Right cardiac atrium (tissue), 5 donors: ENCODE data around the gene IGF1R. TPM values are rescaled to one million over a fixed set of nuclear protein-coding genes. Genes with fewer than 3 reads are reported as not detected.

Experiments used
- ATAC-seq, 2 donors: fragments of 200-7000 bp; cut with Tn5 transposase; one replicate each; pipeline versions ENCODE4 v1.8.0 to v1.9.1; 2020; ENCODE audit warnings: moderate library complexity in 2 of 2, mild to moderate bottlenecking in 1 of 2
- DNase-seq, 3 donors: peaks; one replicate each; pipeline ENCODE4 v3.0.0-alpha.2; 2020
- H3K27ac ChIP-seq: one replicate; pipeline ENCODE4 v1.5.1; 2013; ENCODE audit warnings: mild to moderate bottlenecking, low read length, control low read depth, moderate library complexity
- H3K27me3 ChIP-seq: one replicate; pipeline ENCODE4 v1.6.1; 2013; ENCODE audit not compliant: control insufficient read depth, insufficient read depth
- H3K4me1 ChIP-seq: one replicate; pipeline ENCODE4 v1.6.1; 2013; ENCODE audit warnings: low read length; ENCODE audit not compliant: control insufficient read depth, insufficient read depth
- H3K4me3 ChIP-seq: one replicate; pipeline ENCODE4 v1.5.1; 2013; ENCODE audit warnings: low read length, control low read depth
- H3K9me3 ChIP-seq: one replicate; pipeline ENCODE4 v1.6.1; 2013; ENCODE audit warnings: low read length; ENCODE audit not compliant: control insufficient read depth
- WGBS: extraction: QIAGEN DNeasy Blood & Tissue Kit; methylation state at CpG from one replicate; pipeline ENCODE4 v1.1.7; 2013; 5-methylcytosine and 5-hydroxymethylcytosine counted together
- intact Hi-C, 4 donors: fragments of 100-400 bp; cut with DNase I; formaldehyde crosslinking; loops; one replicate each; pipeline versions ENCODE4 v1.11.0 to v1.14.0; 2022 to 2023
- polyA plus RNA-seq: library from polyadenylated mRNA; stranded (reverse); fragments of 200-250 nt; gene quantifications from one replicate; pipeline ENCODE4 v1.2.3, GENCODE V29; 2013
- total RNA-seq, 4 donors: library from RNA; stranded (reverse); fragmentation: NEBNext Ultra II Directional; extraction: Animal tissue kit (Norgen Biotek cat#: 25700); gene quantifications; one replicate each; pipeline ENCODE4 v1.2.1, GENCODE V29; 2021
- donor health status: healthy with polysubstance abuse.
- donor health status: DM: no; HTN: yes; CAD: no.
- donor health status: DM: no; HTN: no; CAD: no.
- donor health status: DM: no; HTN: yes; CAD: no; lungs with severe emphysema.
- donor health status: DM: yes; HTN: yes; CAD: no.

Gene IGF1R
- total and polyA plus RNA-seq, 5 donors = 9.0 to 52.3 (median 34.4) TPM

DNA sequence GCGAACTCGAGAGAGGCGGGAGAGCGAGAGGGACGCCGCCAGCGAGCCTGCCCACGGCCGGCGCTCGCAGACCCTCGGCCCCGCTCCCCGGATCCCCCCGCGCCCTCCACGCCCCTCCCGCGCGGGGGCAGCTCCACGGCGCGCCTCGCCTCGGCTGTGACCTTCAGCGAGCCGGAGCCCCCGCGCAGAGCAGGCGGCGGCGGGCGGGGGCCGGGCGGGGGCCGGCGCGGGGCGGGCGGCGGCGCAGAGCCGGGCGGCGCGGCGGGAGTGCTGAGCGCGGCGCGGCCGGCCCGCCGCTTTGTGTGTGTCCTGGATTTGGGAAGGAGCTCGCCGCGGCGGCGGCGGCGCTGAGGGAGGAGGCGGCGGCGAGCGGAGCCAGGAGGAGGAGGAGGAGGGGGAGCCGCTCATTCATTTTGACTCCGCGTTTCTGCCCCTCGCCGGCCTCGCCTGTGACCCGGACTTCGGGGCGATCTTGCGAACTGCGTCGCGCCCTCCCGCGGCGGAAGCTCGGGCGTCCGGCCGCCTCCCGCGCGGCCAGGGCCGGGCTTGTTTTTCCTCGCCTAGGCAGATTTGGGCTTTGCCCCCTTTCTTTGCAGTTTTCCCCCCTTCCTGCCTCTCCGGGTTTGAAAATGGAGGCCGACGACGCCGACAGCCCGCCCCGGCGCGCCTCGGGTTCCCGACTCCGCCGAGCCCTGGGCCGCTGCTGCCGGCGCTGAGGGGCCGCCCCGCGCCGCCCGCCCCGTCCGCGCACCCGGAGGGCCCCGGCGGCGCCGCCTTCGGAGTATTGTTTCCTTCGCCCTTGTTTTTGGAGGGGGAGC is 524 bp downstream of the IGF1R start:
- WGBS = under 1% methylated on average over 121 of the region's 121 CpGs
- Histone ChIP-seq H3K4me1 (no peaks in the 10 kb centered on the region), H3K27ac (peak overlapping the region; percentile 99), H3K27me3 (peaks cover 3% of the 10 kb centered on the region), H3K4me3 (peak overlapping the region; percentile 100), H3K9me3 (no peaks in the 10 kb centered on the region)
- DNase-seq (peak; percentile 63 to 87 (median 85)), ATAC-seq (peak; percentile 0 to 6)
- intact Hi-C loops = loop anchor here (5.0 to 10.0 kb wide), 5 partner anchors 124 to 416 kb away; no protein-coding TSS in a partner anchor

DNA sequence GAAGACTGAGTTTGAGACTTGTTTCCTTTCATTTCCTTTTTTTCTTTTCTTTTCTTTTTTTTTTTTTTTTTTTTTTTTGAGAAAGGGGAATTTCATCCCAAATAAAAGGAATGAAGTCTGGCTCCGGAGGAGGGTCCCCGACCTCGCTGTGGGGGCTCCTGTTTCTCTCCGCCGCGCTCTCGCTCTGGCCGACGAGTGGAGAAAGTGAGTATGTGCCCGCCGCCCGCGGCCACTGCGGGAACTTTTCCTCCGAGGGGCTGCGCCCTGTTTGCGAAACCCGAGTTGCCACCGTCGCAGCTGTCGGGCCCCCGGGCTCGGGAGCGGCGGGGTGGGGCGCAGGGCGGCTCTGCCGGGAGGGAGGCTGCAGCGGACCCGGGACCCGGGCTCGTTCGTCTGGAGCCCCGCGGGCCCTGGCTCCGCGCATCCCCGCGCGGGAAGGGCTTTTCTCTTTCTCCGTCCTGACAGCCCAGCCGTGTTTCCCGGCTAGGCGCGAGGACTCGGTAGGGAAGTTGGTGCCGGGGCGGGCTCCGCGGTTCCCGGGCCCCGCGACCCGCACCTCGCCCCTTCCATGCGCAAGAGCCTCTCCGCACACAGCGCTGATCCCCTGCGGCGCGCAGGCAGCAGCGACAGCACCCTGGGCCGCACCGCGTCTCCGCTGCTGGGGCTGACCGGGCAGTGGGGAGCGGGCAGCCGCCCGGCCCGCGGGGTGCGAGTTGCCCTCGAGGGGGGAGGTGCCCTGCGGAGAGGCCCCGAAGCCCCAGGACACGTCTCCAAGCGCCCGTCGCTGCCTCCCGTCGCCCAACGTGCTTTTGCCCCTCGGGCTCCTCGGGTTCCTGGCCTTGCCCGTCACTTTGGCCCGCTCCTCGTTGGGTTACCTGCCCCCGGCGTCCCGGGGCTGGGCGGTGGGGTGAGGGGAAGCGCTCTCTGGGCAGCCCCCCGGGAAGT is 1.4 kb downstream of the IGF1R start:
- Histone ChIP-seq H3K4me1 (no peaks in the 10 kb centered on the region), H3K27me3 (no peaks in the 10 kb centered on the region), H3K4me3 (peak overlapping the region; percentile 100), H3K27ac (peak overlapping the region; percentile 89), H3K9me3 (no peaks in the 10 kb centered on the region)
- WGBS = under 1% methylated on average over 94 of the region's 94 CpGs
- DNase-seq (peak; percentile 60 to 83 (median 77)), ATAC-seq (peak; percentile 8 to 20)
- intact Hi-C loops = loop anchor here (5.0 to 10.0 kb wide), 7 partner anchors 75 to 415 kb away; no protein-coding TSS in a partner anchor

DNA sequence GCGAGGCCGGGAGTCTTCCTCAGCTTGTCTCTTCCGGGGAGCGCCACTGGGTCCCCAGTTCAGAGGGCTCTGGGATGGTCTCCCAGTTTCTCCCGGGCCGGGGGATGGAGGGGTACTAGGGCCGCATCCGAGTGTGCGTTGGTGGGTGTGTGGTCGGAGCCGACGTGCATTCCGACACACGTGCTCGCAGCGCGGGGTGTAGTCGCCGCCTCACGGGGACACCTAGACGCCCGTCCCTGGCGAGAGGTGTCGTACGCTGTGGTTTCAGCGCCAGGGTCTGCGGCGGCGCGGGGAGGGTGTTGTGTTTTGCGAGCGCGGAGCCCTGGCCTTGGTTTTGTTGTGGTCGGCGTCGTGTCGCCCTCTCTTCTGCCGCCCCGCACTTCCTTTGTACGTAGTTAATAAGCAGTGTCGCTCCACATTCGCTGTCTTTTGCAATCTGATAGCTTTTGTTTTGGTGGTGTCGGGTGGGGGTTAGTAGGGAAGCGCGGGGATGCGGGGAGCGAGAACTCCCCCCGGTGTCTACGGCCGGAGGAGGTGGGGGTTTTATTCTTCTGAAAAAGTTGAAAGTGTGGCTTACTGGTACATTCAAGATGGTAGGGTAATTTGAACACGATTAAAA is 2.2 kb downstream of the IGF1R start:
- Histone ChIP-seq H3K9me3 (no peaks in the 10 kb centered on the region), H3K4me3 (peak overlapping the region; percentile 100), H3K4me1 (no peaks in the 10 kb centered on the region), H3K27me3 (no peaks in the 10 kb centered on the region), H3K27ac (peak overlapping the region; percentile 89)
- ATAC-seq = peak; percentile 19 to 34
- 2% methylated on average over 51 of the region's 51 CpGs for WGBS
- peak; percentile 36 to 79 (median 78) for DNase-seq
- intact Hi-C loops = loop anchor here in 2 of 4 donors (10.0 kb wide), 2 partner anchors 74 to 124 kb away; no protein-coding TSS in a partner anchor

DNA sequence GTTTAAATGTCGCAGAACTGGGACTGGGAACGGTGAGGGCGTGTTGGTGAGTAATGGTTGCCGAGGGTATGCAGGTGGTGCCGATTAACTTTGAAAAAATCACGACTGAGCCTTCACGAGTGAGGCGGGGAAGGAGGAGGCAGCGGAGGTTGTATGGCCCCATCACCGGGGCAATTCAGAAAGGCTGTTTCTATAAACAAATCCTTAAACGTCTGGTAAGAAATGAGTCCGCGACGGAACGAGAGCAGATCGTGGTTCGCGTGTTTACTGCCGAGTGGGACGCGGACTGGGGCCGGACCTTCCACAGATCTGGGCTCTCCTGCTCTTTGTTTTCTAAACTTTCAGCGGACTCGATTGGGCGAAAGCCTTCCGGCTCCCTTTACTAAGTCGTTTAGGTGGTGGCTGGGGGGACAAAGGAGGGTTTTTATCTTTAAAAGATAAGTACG is 2.7 kb downstream of the IGF1R start:
- peaks cover 2% of the 10 kb centered on the region for H3K4me1 ChIP-seq
- 8% methylated on average over 28 of the region's 28 CpGs for WGBS
- ATAC-seq (no peak), DNase-seq (peak in 1 of 3 donors; percentile 37)
- H3K4me3 ChIP-seq = peak overlapping the region; percentile 100
- intact Hi-C loops = loop anchor here in 2 of 4 donors (10.0 kb wide), 2 partner anchors 74 to 124 kb away; no protein-coding TSS in a partner anchor
- no peaks in the 10 kb centered on the region for H3K9me3 ChIP-seq
- peak overlapping the region; percentile 89 for H3K27ac ChIP-seq
- no peaks in the 10 kb centered on the region for H3K27me3 ChIP-seq

DNA sequence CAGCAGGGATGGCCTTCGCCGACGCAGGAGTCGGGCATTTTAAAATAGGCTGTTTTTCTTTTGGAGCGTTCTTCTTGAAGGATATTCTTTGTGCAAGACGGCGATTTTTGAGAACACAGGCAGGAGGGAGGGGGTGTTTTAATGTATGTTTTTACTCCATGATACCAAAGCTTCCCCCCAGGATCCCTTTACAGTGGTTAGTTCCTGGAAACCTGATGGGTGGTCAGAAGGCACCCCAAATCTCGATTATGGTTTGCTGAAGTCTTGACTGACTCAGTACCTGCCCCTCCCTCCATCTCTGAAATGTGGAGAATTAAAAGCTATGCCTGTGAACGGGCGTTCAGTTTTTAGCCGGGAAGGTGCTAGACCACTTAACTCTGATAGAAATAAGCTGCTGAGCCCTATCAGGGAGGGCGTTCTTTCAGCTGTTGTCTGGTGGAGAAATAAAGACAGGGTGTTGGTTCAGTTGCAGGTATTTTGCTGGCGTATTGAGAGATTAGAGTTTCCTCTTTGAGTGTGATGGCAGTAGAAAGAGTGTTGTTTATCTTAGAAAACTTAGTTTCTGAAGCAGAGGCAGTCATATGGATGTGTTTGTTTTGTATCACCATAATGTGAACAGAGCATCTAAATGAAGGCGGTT is 3.4 kb downstream of the IGF1R start:
- WGBS = 26% methylated on average over 14 of the region's 14 CpGs
- peak overlapping the region; percentile 75 for H3K27ac ChIP-seq
- no peak for ATAC-seq
- no peaks in the 10 kb centered on the region for H3K9me3 ChIP-seq
- no peaks in the 10 kb centered on the region for H3K27me3 ChIP-seq
- intact Hi-C loops = loop anchor here in 2 of 4 donors (10.0 kb wide), 2 partner anchors 73 to 123 kb away; no protein-coding TSS in a partner anchor
- H3K4me3 ChIP-seq = peak overlapping the region; percentile 100
- H3K4me1 ChIP-seq = peaks cover 2% of the 10 kb centered on the region
- no peak for DNase-seq

DNA sequence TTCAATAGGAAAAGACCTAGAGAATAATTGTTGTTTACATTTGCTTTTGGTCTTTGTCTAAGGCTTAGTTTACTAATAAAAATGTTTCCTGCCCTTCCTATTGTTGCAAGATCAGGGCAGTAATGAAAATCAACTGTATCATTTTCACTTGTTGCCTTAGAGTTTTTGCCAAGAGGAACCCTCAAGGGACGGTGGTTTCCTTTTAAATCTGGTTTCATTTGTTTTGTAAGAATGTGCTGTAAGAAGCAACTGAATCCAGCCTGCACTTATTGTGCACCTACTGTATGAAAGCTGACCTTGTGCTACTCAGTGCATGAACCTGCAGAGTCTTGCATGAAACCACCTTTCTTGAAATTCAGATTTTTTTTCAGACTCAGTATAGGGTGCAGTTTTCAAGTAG is 5.3 kb downstream of the IGF1R start:
- no peak overlapping the region for H3K27ac ChIP-seq
- peaks cover 6% of the 10 kb centered on the region for H3K4me1 ChIP-seq
- H3K27me3 ChIP-seq = no peaks in the 10 kb centered on the region
- no peak overlapping the region for H3K4me3 ChIP-seq
- WGBS = 27% methylated on average over 1 of the region's 1 CpG
- no peak for DNase-seq
- H3K9me3 ChIP-seq = no peaks in the 10 kb centered on the region
- no peak for ATAC-seq
- intact Hi-C loops = loop anchor here in 2 of 4 donors (10.0 kb wide), 2 partner anchors 71 to 121 kb away; no protein-coding TSS in a partner anchor

DNA sequence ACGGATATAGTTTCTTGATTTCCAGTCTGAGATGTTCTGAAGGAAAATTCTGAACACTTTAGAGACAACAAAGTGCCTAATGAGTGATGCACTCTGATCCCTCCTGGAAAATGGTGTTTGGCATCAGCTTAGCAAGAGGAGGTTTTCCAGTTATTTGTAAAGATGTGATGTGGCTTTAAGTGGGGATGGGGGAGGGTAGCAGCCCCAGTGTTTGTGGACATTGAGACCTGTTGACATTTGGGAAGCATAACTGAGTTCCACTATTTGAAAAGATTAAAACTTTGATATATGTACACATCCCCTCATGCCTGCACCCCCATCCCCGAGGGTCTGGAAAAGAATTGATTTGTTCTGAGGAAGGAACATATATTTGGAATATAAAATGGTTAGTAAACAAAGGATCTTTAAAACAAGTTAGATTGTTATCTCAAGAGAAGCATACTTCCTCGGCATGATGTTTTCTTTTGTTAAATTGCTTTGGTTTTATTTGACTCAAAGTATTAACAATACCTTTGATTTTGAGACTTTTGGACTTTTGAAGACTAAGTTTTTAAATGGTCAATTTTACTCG is 6.5 kb downstream of the IGF1R start:
- no peak overlapping the region for H3K4me3 ChIP-seq
- H3K27ac ChIP-seq = no peak overlapping the region
- no peak for DNase-seq
- intact Hi-C loops = loop anchor here in 2 of 4 donors (10.0 kb wide), 2 partner anchors 70 to 120 kb away; no protein-coding TSS in a partner anchor
- 62% methylated on average over 4 of the region's 4 CpGs for WGBS
- ATAC-seq = no peak
- H3K27me3 ChIP-seq = no peaks in the 10 kb centered on the region
- H3K4me1 ChIP-seq = peaks cover 6% of the 10 kb centered on the region
- H3K9me3 ChIP-seq = no peaks in the 10 kb centered on the region

DNA sequence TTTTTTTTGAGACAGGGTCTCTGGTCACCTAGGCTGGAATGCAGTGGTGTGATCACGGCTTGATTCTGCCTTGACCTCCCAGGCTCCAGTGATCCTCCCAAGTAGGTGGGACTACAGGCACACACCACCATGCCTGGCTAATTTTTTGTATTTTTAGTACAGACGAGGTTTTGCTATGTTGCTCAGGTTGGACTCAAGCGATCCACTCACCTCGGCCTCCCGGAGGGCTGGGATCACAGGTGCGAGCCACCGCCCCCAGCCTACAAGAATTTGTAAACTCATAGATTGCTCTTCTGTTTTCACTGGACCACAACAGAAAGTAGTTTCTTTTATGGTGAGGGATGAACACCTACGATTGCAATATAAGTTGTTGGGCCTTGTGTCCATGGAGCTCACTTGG is 7.4 kb downstream of the IGF1R start:
- intact Hi-C loops = loop anchor here in 2 of 4 donors (10.0 kb wide), 2 partner anchors 69 to 119 kb away; no protein-coding TSS in a partner anchor
- Histone ChIP-seq H3K4me1 (peaks cover 6% of the 10 kb centered on the region), H3K4me3 (no peak overlapping the region), H3K27ac (no peak overlapping the region), H3K9me3 (no peaks in the 10 kb centered on the region), H3K27me3 (no peaks in the 10 kb centered on the region)
- DNase-seq = no peak
- WGBS = 90% methylated on average over 8 of the region's 8 CpGs
- ATAC-seq = no peak

DNA sequence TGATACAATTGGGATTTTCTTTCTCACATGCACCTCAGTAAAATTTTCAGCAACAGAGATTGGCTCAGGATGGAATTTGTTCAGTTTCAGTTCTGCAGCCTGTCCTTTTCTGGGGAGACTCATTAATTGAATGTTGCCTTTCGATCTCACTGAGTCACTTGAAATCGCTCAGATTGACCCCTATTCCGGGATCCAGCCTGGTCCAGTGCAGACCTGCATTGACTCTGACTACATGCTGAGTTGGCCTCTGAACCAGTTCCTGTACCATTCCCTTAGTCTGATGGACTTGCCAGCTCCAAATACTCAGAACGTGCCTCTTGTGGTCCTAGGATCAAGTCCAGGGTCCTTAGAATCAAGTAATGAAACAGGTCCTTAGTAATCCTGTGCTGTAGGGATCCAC is 9.4 kb downstream of the IGF1R start:
- no peaks in the 10 kb centered on the region for H3K9me3 ChIP-seq
- intact Hi-C loops = loop anchor here in 2 of 4 donors (10.0 kb wide), 2 partner anchors 67 to 117 kb away; no protein-coding TSS in a partner anchor
- peaks cover 6% of the 10 kb centered on the region for H3K4me1 ChIP-seq
- no peak overlapping the region for H3K27ac ChIP-seq
- WGBS = 83% methylated on average over 4 of the region's 4 CpGs
- no peaks in the 10 kb centered on the region for H3K27me3 ChIP-seq
- DNase-seq (no peak), ATAC-seq (peak in 1 of 2 donors; percentile 10)
- no peak overlapping the region for H3K4me3 ChIP-seq
